IgD-negative memory B cell (primary cell): Measurements from ENCODE around the gene FAIM2. TPM values are rescaled to one million over a fixed set of nuclear protein-coding genes. Genes with fewer than 3 reads are reported as not detected.

Experiments
- H3K27ac Mint-ChIP-seq, 3 donors: one replicate each; pipeline ENCODE4 v1.8.0; 2020 to 2022; ENCODE audit warnings: mild to moderate bottlenecking in 3 of 3, mixed read lengths in 3 of 3, moderate library complexity in 1 of 3
- H3K27me3 Mint-ChIP-seq: one replicate; pipeline ENCODE4 v1.8.0; 2021; ENCODE audit warnings: mixed read lengths
- H3K36me3 Mint-ChIP-seq: one replicate; pipeline ENCODE4 v1.8.0; 2020; ENCODE audit warnings: mild to moderate bottlenecking, mixed read lengths
- H3K4me1 Mint-ChIP-seq, 3 donors: one replicate each; pipeline ENCODE4 v1.8.0; 2020 to 2022; ENCODE audit warnings: mixed read lengths in 3 of 3, mild to moderate bottlenecking in 1 of 3
- H3K4me3 Mint-ChIP-seq, 4 donors: one replicate each; pipeline ENCODE4 v1.8.0; 2020 to 2022; ENCODE audit warnings: mild to moderate bottlenecking in 4 of 4, mixed read lengths in 4 of 4, moderate library complexity in 3 of 4
- H3K9me3 Mint-ChIP-seq, 3 donors: one replicate each; pipeline ENCODE4 v1.8.0; 2020 to 2021; ENCODE audit warnings: mixed read lengths in 3 of 3, mild to moderate bottlenecking in 1 of 3
- polyA plus RNA-seq: library from polyadenylated mRNA; unstranded; fragments of 300-500 nt; fragmentation: Illumina TruSeq; gene quantifications from one replicate; pipeline ENCODE4 v1.2.3, GENCODE V29; 2021

The FAIM2 gene
- polyA plus RNA-seq, 1 donor from 2014 or later = not detected

GRCh38 chr12:49831717-49832116, 72.0 kb downstream of the FAIM2 start:
- H3K27ac Mint-ChIP-seq = no peak overlapping the region
- peak overlapping the region in 1 of 4 donors; percentile 33 for H3K4me3 Mint-ChIP-seq
- H3K9me3 Mint-ChIP-seq = no peaks in the 10 kb centered on the region
- H3K36me3 Mint-ChIP-seq = no peaks in the 10 kb centered on the region
- H3K4me1 Mint-ChIP-seq = peaks cover 4 to 16% (median 10%) of the 10 kb centered on the region in 3 donors
- H3K27me3 Mint-ChIP-seq = no peaks in the 10 kb centered on the region

DNA sequence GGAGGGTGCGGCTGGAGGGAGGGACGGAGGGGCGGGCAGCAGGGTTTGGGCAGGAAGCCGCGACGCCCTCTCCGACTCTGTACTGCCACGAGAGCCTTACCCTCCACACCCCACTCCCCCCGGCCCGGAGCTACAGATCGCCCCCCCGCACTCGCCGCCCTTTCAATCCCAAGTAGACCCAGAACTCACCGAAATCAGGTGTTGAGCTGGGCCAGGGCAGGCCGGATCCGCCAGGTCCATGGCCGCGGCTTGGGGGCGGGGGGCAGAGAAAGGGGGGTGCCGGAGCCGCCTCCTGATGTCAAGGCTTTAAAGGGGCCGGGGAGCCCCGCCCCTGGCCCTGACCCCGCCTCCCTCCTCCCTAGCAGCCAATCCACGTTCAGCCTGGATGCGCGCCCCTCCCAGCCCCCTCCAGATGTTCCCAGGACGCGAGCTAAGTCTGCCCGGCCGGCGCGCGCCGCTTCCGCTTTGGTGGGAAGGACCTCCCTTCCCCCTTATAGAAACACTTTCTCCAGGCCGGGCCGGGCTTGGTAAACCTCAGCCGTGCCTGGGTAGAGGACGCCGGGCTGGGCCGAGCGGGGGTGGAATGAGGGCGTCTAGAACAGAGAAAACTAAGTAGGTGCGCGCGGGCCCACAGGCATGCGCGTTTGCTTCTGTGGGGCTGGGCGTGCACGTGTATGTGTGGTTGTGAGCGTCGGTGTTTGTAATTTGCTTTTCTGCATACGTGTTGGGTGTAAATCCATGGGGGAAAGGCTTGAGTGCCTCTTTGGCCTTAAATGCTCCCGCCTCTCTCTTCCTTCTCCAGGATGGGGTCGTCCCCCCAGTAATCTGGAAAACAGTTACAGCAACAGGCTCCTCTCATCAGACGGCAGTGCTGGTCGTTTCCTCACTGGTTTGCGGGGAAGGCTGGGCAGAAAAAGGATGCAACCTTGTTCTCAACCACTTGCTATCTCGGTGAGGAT, 75.3 kb downstream of the FAIM2 start, which contains the start of gene NCKAP5L:
TSS of gene NCKAP5L (minus strand) at position 281 of the 959 bp plus-strand sequence. CDS start 24,369 bp downstream, outside the sequence.
- Mint-ChIP-seq H3K4me3 (peak within 1 kb of the TSS; percentile 95 to 100 (median 96)), H3K27ac (peak within 1 kb of the TSS; percentile 80 to 96 (median 96)), H3K9me3 (no peaks in the 10 kb centered on the region), H3K36me3 (no peaks in the 10 kb centered on the region), H3K27me3 (no peaks in the 10 kb centered on the region), H3K4me1 (peaks cover 14 to 25% (median 23%) of the 10 kb centered on the region in 3 donors)

- H3K27me3 Mint-ChIP-seq = no peaks in the 10 kb centered on the region
- peaks cover 14 to 25% (median 23%) of the 10 kb centered on the region in 3 donors for H3K4me1 Mint-ChIP-seq
- H3K4me3 Mint-ChIP-seq = peak overlapping the region; percentile 91 to 100 (median 96)
- H3K9me3 Mint-ChIP-seq = no peaks in the 10 kb centered on the region
- H3K27ac Mint-ChIP-seq = peak overlapping the region in 2 of 3 donors; percentile 16 to 77
- H3K36me3 Mint-ChIP-seq = no peaks in the 10 kb centered on the region
These were observed 76.2 kb downstream of the FAIM2 start for GRCh38 chr12:49827401-49828099.

GRCh38 chr12:49827051-49827400, 76.7 kb downstream of the FAIM2 start:
- H3K27me3 Mint-ChIP-seq = no peaks in the 10 kb centered on the region
- H3K4me3 Mint-ChIP-seq = peak overlapping the region; percentile 88 to 97 (median 94)
- H3K4me1 Mint-ChIP-seq = peaks cover 14 to 25% (median 23%) of the 10 kb centered on the region in 3 donors
- H3K36me3 Mint-ChIP-seq = peaks cover 1% of the 10 kb centered on the region
- no peaks in the 10 kb centered on the region for H3K9me3 Mint-ChIP-seq
- peak overlapping the region in 2 of 3 donors; percentile 77 to 86 for H3K27ac Mint-ChIP-seq

DNA sequence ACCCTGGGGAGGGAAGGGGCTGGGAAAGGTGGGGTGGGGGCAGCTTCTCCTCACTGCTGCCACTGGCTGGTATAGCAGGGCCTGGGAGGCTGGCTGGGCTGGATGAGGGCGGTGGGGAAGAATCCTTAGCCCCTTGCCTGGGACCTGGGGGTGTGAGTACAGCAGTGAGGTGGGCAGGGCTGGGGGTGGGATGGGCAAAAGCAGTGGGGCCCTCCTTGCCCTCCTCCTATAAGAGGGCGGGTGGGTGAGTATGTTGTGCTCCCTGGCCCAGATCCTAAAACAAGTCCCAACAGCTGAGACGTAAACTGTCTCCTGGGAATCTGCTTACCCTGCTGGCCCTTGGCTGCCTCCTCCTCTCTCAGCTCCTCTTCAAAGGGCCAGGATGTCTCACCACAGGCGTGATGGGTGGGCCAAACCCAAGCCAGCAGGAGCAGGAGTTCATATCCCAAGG, 77.7 kb downstream of the FAIM2 start:
- peaks cover 1% of the 10 kb centered on the region for H3K36me3 Mint-ChIP-seq
- H3K9me3 Mint-ChIP-seq = no peaks in the 10 kb centered on the region
- H3K4me3 Mint-ChIP-seq = peak overlapping the region in 2 of 4 donors; percentile 91 to 97

DNA sequence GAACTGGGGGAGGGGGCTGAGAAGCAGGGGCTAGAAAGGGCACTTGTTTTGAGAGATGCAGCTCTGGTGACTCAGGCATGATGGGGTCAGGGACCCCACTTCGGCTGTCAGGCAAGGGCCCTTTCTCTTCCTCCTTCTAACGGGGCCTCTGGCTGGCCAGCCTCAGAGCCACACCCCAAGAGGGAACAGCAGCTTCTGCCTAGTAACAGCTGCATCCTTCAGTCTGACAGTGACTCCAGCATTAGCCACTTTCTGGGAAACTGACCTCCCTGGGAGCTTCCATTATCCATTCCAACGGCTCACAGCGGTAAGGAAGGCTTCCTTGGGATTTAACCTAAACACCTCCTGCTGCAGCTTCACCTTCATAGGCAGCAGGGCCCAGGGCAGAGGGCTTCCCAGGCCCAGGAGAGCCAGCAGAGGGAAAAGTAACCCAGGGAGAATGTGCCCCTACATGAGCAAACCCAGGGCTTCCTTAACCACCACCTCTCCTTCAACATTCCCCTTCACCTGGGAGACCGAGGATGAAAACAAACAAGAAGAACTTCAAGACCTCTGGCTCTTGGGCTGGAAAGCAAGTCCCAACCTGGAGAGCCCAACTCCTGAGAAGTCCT, 78.2 kb downstream of the FAIM2 start:
- Mint-ChIP-seq H3K4me3 (peak overlapping the region in 2 of 4 donors; percentile 35 to 39), H3K36me3 (peaks cover 1% of the 10 kb centered on the region), H3K27me3 (no peaks in the 10 kb centered on the region), H3K4me1 (peaks cover 23 to 35% (median 24%) of the 10 kb centered on the region in 3 donors), H3K27ac (peak overlapping the region in 1 of 3 donors; percentile 7), H3K9me3 (no peaks in the 10 kb centered on the region)

More for the DNA sequence above, 77.7 kb downstream of the FAIM2 start:
- Mint-ChIP-seq H3K4me1 (peaks cover 22 to 32% (median 23%) of the 10 kb centered on the region in 3 donors), H3K27me3 (no peaks in the 10 kb centered on the region), H3K27ac (no peak overlapping the region)

DNA sequence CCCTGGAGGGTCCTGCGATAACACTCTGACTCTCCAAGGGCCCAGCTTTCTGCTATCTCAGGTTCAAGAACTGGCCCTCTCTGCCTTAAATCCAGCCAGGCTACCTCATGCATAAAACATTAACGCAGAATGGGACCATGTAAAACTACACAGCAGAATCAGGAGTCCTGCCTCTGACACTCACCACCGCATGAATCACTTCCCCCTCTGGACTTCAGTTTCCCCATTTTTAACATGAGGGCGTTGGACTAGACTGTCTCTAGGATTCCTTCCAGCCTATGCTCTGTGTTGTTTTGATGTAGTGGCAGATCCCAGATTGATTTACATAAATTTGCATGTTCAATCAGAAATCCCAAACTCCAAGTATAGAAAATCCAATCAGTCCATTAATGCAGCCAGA, 78.8 kb downstream of the FAIM2 start:
- Mint-ChIP-seq H3K36me3 (peaks cover 1% of the 10 kb centered on the region), H3K4me1 (peaks cover 24 to 35% (median 24%) of the 10 kb centered on the region in 3 donors), H3K4me3 (peak overlapping the region in 2 of 4 donors; percentile 35 to 39), H3K27me3 (no peaks in the 10 kb centered on the region), H3K27ac (peak overlapping the region in 1 of 3 donors; percentile 7), H3K9me3 (no peaks in the 10 kb centered on the region)

- Mint-ChIP-seq H3K9me3 (no peaks in the 10 kb centered on the region), H3K4me1 (peaks cover 24 to 35% (median 29%) of the 10 kb centered on the region in 3 donors), H3K27me3 (no peaks in the 10 kb centered on the region), H3K27ac (peak overlapping the region in 1 of 3 donors; percentile 92), H3K36me3 (peaks cover 1% of the 10 kb centered on the region), H3K4me3 (peak overlapping the region in 1 of 4 donors; percentile 35)
These were observed 79.3 kb downstream of the FAIM2 start for GRCh38 chr12:49824416-49824815.

- no peaks in the 10 kb centered on the region for H3K9me3 Mint-ChIP-seq
- H3K36me3 Mint-ChIP-seq = peaks cover 1% of the 10 kb centered on the region
- peak overlapping the region in 1 of 4 donors; percentile 35 for H3K4me3 Mint-ChIP-seq
- peak overlapping the region in 1 of 3 donors; percentile 92 for H3K27ac Mint-ChIP-seq
- peaks cover 24 to 32% (median 30%) of the 10 kb centered on the region in 3 donors for H3K4me1 Mint-ChIP-seq
- H3K27me3 Mint-ChIP-seq = no peaks in the 10 kb centered on the region
These were observed 79.7 kb downstream of the FAIM2 start for GRCh38 chr12:49823951-49824350.

DNA sequence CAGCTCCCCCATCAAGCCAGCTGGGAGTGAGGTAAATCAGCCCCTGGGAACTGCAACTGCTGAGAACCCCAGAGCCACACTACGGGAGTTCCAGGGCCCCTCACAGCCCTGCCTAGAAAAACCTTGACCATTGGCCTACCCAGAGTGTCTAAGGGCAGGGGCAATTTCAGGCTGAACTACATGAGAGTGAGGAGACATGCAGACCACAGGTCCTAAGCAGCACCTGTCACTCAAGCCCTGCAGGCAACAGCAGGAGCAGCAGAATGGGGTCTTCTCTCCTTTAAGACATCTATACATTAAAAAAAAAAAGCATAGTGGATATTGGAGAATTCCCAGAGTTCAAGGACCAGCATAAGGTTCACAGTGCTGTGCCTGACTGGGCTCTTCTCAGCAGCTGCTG, 80.3 kb downstream of the FAIM2 start:
- no peaks in the 10 kb centered on the region for H3K9me3 Mint-ChIP-seq
- peaks cover 1% of the 10 kb centered on the region for H3K36me3 Mint-ChIP-seq
- no peak overlapping the region for H3K4me3 Mint-ChIP-seq
- peaks cover 21 to 27% (median 25%) of the 10 kb centered on the region in 3 donors for H3K4me1 Mint-ChIP-seq
- H3K27me3 Mint-ChIP-seq = no peaks in the 10 kb centered on the region
- H3K27ac Mint-ChIP-seq = no peak overlapping the region

- peaks cover 18 to 23% (median 21%) of the 10 kb centered on the region in 3 donors for H3K4me1 Mint-ChIP-seq
- peak overlapping the region in 1 of 3 donors; percentile 94 for H3K27ac Mint-ChIP-seq
- H3K36me3 Mint-ChIP-seq = peaks cover 1% of the 10 kb centered on the region
- no peak overlapping the region for H3K4me3 Mint-ChIP-seq
- no peaks in the 10 kb centered on the region for H3K9me3 Mint-ChIP-seq
- H3K27me3 Mint-ChIP-seq = no peaks in the 10 kb centered on the region
These were observed 82.1 kb downstream of the FAIM2 start for GRCh38 chr12:49821373-49822287.

DNA sequence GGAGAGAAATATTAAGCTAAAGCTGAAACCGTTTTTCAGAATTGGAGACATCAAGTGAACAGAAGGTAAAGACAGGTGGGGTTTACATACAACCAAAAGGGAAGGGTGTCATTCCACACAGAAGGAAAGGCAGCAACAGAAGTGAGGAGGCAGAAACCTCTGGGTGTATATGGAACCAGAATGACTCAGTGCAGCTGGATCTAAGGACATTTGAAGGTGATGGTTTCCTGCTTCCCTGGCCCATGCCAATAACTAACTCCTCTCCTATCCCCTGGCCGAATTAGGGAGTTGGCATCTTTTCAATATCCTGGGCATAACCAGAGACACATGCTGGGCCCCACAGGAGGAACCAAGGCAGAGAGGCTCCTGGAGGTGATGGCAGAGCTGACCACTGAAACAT, 83.9 kb downstream of the FAIM2 start:
- H3K27me3 Mint-ChIP-seq = no peaks in the 10 kb centered on the region
- peak overlapping the region in 1 of 3 donors; percentile 47 for H3K27ac Mint-ChIP-seq
- peaks cover 4% of the 10 kb centered on the region for H3K36me3 Mint-ChIP-seq
- H3K4me3 Mint-ChIP-seq = peak overlapping the region in 1 of 4 donors; percentile 1
- peaks cover 13 to 18% (median 18%) of the 10 kb centered on the region in 3 donors for H3K4me1 Mint-ChIP-seq
- H3K9me3 Mint-ChIP-seq = no peaks in the 10 kb centered on the region

- Mint-ChIP-seq H3K27ac (peak overlapping the region in 1 of 3 donors; percentile 59), H3K4me3 (no peak overlapping the region), H3K36me3 (peaks cover 6% of the 10 kb centered on the region), H3K4me1 (peaks cover 13 to 16% (median 13%) of the 10 kb centered on the region in 3 donors), H3K27me3 (no peaks in the 10 kb centered on the region), H3K9me3 (no peaks in the 10 kb centered on the region)
These were observed 85.3 kb downstream of the FAIM2 start for GRCh38 chr12:49818241-49818895.
